ENCODE data around the gene DRD4. TPM values are rescaled to one million over a fixed set of nuclear protein-coding genes. Genes with fewer than 3 reads are reported as not detected.

The DRD4 gene
- total RNA-seq, 2 experiments from 2014 or later: 0.42 to 0.76 TPM

DNA sequence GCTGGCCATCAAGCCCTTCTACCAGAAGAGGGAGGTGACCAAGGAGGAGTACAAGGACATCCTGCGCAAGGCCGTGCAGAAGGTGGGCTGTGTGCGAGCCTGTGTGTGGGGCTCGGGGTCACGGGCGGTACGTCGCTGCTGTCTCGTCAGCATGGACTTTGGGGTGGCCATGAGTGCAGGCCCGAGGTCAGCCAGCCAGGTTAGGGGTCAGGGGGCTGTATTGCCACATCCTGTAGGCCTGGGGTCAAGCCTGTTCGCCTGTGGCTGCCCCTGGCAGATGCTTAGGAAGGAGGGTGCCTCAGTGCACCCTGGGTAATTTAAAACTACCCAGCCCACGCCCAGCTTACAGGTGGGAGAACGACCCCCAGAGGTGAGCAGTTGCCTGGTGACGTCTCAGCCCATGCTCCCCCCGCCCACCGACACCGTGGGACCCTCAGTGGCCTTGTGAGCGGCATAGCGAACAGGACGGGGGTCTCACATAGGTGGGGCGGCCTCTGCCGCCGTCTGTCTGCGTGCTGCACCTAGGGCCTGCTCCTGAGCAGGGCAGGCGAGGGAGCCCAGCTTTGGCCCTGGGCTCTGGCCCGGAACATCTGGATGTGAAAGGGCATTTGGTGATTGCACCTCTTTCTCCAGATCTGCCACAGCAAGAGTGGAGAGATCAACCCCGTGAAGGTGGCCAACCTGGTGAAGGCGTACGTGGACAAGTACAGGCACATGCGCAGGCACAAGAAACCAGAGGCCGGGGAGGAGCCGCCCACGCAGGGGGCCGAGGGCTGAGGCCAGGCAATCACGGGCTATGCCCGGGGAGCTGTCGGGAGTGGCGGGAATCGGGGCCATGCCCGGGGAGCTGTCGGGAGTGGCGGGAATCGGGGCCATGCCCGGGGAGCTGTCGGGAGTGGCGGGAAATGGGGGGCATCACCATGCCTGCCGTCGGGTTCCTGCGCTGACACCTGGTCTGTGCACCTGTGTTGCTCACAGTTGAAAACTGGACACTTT, 25.8 kb upstream of the DRD4 start:
- H3K27ac Mint-ChIP-seq: peak overlapping the region; percentile 70
- CTCF ChIA-PET: interaction anchor here (2.7 kb wide), 1 partner anchor 56 kb away, joined by 15 read pairs; no protein-coding TSS in a partner anchor

DNA sequence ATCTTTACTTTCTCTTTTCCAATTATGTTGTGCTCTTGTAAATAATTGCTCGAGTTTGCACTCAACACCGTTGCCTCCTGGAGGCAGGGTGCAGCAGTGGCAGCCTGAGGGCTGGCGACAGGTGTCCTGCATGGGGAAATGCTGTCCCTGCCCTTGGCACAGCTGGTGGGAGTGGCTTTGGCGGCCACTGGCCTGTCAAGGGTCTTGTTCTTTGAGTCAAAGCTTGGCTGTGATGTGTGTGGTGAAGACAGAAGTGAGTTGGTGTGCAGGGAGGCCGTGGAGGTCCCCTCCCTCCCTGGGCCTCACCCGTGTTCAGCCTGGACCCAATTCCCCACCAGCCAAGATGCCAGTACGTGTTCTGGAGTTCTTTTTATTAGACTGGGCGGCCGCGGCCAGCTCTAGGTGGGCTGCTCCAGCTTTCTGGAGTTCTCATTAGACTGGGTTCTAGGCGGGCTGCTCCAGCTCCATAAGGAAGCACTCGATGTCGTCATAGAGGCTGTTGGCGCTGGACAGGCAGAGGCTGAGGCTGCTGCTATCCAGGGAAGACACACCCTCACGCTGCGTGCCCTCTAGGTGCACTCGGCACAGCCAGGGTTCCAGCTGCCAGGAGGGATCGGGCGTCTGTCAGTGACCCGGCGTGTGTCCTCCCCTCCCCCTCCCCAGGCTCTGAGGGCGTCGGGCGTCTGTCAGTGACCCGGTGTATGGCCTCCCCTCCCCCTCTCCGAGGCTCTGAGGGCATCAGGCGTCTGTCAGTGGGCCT, 24.7 kb upstream of the DRD4 start:
- peaks cover 30% of the 10 kb centered on the region for H3K4me1 Mint-ChIP-seq (ENCODE audit: low read depth)
- ATAC-seq (no peak), DNase-seq (peak; percentile 61)
- ChIA-PET CTCF (interaction anchor here (2.7 kb wide), 1 partner anchor 57 kb away, joined by 15 read pairs; no protein-coding TSS in a partner anchor), POLR2A (interaction anchor here (0.7 to 3.7 kb wide), 6 partner anchors 16 to 69 kb away, joined by 3 to 27 read pairs (median 4); no protein-coding TSS in a partner anchor)
- peak overlapping the region; percentile 12 for H3K4me3 Mint-ChIP-seq
- H3K36me3 Mint-ChIP-seq (ENCODE audit: low read depth): peaks cover 44% of the 10 kb centered on the region
- no peaks in the 10 kb centered on the region for H3K27me3 Mint-ChIP-seq (ENCODE audit: low read depth)
- H3K27ac Mint-ChIP-seq: peak overlapping the region; percentile 70
- H3K9me3 Mint-ChIP-seq (ENCODE audit: insufficient read depth): no peaks in the 10 kb centered on the region

More for the DNA sequence above, 25.8 kb upstream of the DRD4 start:
- peaks cover 52% of the 10 kb centered on the region for H3K36me3 Mint-ChIP-seq (ENCODE audit: low read depth)
- H3K4me3 Mint-ChIP-seq: no peak overlapping the region
- POLR2A ChIA-PET: interaction anchor here (0.7 to 3.7 kb wide), 4 partner anchors 23 to 70 kb away, joined by 3 to 27 read pairs (median 3); no protein-coding TSS in a partner anchor
- no peaks in the 10 kb centered on the region for H3K9me3 Mint-ChIP-seq (ENCODE audit: insufficient read depth)
- peaks cover 23% of the 10 kb centered on the region for H3K4me1 Mint-ChIP-seq (ENCODE audit: low read depth)
- DNase-seq: no peak
- H3K27me3 Mint-ChIP-seq (ENCODE audit: low read depth): no peaks in the 10 kb centered on the region
- ATAC-seq: no peak

DNA sequence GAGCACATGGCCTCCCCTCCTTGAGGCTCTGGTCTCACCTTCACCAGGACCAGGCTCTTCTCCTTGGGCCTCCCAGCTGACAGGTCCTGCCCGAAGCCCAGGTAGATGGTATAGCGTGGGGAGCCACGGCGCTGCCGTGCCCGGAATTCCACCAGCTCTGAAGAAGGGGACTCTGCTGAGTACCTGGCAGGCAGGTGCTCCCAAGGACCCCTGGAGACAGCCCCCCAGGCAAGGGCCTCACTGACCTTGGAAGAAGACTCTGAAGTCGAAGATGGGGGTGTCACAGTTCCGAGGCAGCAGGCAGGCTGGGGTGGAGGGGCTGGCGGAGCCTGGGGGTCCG, 24.1 kb upstream of the DRD4 start:
- Mint-ChIP-seq H3K9me3 (ENCODE audit: insufficient read depth) (no peaks in the 10 kb centered on the region), H3K36me3 (ENCODE audit: low read depth) (peaks cover 41% of the 10 kb centered on the region), H3K4me1 (ENCODE audit: low read depth) (peaks cover 30% of the 10 kb centered on the region), H3K4me3 (no peak overlapping the region), H3K27ac (peak overlapping the region; percentile 70), H3K27me3 (ENCODE audit: low read depth) (no peaks in the 10 kb centered on the region)
- no peak for DNase-seq
- ChIA-PET CTCF (interaction anchor here (2.7 kb wide), 1 partner anchor 58 kb away, joined by 15 read pairs; no protein-coding TSS in a partner anchor), POLR2A (interaction anchor here (0.9 to 3.7 kb wide), 3 partner anchors 24 to 165 kb away, joined by 4 to 27 read pairs (median 4); no protein-coding TSS in a partner anchor)
- ATAC-seq: no peak

DNA sequence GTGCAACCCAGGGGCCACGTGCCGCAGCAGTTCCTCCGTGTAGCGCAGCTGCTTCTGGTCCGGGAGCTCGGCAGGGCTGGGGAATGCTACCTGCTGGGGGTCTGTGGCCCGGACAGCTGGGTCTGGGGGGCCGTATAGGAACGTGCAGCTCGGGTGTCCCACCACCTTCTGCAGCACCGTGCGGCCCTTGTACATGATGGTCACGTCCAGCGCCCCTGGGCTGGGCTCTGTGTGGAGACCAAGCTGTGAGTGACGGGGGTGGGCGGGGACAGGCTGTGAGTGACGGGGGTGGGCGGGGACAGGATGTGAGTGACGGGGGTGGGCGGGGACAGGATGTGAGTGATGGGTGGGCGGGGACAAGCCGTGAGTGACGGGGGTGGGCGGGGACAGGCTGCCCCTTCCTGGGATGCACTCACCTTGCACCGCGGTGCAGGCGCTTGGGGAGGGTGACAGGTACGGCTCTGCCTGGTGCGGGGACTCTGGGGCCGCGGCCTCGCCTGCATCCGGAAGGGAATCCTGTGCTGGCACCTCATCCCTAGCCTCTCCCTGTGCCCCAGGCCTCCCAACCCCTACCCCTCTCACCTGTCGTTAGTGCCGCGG, 23.6 kb upstream of the DRD4 start:
- ChIA-PET POLR2A (interaction anchor here (0.8 to 3.7 kb wide), 6 partner anchors 11 to 296 kb away, joined by 3 to 27 read pairs (median 4); partner anchors contain the start of genes PHRF1 and RNH1), CTCF (interaction anchor here (2.7 kb wide), 1 partner anchor 59 kb away, joined by 15 read pairs; no protein-coding TSS in a partner anchor)
- no peaks in the 10 kb centered on the region for H3K27me3 Mint-ChIP-seq (ENCODE audit: low read depth)
- H3K9me3 Mint-ChIP-seq (ENCODE audit: insufficient read depth): no peaks in the 10 kb centered on the region
- peak overlapping the region; percentile 95 for H3K4me3 Mint-ChIP-seq
- peaks cover 30% of the 10 kb centered on the region for H3K4me1 Mint-ChIP-seq (ENCODE audit: low read depth)
- peaks cover 37% of the 10 kb centered on the region for H3K36me3 Mint-ChIP-seq (ENCODE audit: low read depth)
- peak; percentile 89 for DNase-seq
- H3K27ac Mint-ChIP-seq: peak overlapping the region; percentile 90
- ATAC-seq: peak; percentile 18

DNA sequence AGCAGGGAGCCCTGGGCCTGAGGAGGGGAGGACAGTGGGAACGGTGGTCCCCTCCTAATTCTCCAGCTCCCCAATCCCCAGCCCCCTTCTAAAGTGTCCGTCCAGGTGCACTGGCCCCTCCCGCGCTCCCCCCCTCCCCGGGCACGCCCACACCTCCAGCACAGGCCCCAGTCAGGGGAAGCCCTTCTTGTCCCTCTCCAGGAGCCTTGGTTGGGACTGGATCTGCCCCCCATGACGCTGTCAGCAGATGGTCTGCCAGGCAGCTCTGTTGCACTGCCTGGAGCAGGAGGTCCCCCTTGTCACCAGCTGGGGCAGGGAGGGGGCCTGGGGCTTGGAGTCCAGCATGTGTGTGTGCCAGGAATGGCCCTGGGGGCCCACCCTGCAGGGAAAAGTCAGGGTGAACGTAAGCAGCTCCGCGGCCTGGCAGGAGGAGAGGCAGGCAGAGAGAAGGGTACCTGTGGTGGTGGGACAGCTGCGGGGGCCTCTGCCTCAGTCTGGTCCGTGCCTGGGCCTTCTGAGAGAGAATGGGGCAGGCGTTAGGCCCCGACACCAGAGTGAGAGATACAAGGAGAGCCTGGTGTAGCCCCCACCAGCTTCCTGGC, 22.9 kb upstream of the DRD4 start:
- Mint-ChIP-seq H3K4me3 (peak overlapping the region; percentile 95), H3K36me3 (ENCODE audit: low read depth) (peaks cover 35% of the 10 kb centered on the region), H3K9me3 (ENCODE audit: insufficient read depth) (no peaks in the 10 kb centered on the region), H3K4me1 (ENCODE audit: low read depth) (peaks cover 30% of the 10 kb centered on the region), H3K27me3 (ENCODE audit: low read depth) (no peaks in the 10 kb centered on the region), H3K27ac (peak overlapping the region; percentile 90)
- POLR2A ChIA-PET: interaction anchor here (0.8 to 3.7 kb wide), 8 partner anchors 10 to 297 kb away, joined by 3 to 27 read pairs (median 4); partner anchors contain the start of genes PHRF1 and RNH1
- ATAC-seq (no peak), DNase-seq (no peak)
- CTCF ChIA-PET: interaction anchor here (0.8 to 2.7 kb wide), 2 partner anchors 59 kb away, joined by 3 to 15 read pairs; no protein-coding TSS in a partner anchor

DNA sequence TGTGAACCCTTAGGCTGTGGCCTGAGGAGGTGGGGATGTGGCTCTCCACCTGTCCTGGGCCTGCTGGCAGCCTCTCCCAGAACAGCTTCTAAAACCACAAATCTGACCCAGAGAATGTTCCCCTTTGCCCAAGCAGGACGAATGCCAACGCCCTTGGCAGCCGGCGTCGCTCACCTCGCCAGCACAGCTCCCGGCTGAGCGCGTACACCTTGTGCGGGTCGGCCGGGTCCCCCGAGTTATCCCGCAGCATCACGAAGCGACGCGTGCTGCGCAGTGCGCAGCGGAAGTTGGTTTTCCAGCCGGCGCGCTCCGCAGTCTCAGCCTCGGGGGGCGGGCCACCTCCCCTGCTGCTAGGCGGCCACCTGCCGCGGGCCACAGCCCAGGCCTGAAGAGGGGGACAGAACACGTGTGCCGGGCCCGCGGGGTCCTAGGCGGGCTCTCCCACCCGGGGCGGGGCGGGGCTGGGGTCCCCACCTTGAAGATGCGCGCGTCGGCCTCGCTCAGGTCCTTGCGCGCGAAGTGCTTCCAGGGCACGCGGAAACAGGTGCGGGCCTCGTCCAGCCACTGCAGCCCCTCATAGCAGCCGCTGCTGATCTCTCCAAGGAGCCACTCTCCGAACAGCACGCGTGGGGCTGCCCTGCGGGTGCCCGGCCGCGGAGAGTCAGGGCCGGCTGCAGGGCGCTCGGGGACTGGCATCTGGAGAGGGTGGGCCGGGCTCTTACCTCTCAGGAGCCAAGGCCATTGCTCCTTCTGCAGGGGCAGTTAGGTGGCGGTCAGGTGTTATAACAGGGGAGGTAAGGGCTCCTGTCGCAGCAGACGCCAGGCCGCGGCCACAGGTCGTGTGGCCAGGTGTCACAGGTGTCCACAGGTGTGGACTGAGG, 22.2 kb upstream of the DRD4 start:
- Mint-ChIP-seq H3K36me3 (ENCODE audit: low read depth) (peaks cover 35% of the 10 kb centered on the region), H3K27me3 (ENCODE audit: low read depth) (no peaks in the 10 kb centered on the region), H3K9me3 (ENCODE audit: insufficient read depth) (no peaks in the 10 kb centered on the region), H3K4me1 (ENCODE audit: low read depth) (peaks cover 30% of the 10 kb centered on the region), H3K27ac (peak overlapping the region; percentile 97), H3K4me3 (peak overlapping the region; percentile 95)
- ChIA-PET CTCF (interaction anchor here (0.8 to 1.0 kb wide), 2 partner anchors 60 kb away, joined by 3 to 4 read pairs; no protein-coding TSS in a partner anchor), POLR2A (interaction anchor here (0.7 to 3.7 kb wide), 14 partner anchors 9 to 378 kb away, joined by 3 to 27 read pairs (median 3); partner anchors contain the start of genes DEAF1, PHRF1 and TMEM80)
- peak; percentile 1 for ATAC-seq
- peak; percentile 39 for DNase-seq

DNA sequence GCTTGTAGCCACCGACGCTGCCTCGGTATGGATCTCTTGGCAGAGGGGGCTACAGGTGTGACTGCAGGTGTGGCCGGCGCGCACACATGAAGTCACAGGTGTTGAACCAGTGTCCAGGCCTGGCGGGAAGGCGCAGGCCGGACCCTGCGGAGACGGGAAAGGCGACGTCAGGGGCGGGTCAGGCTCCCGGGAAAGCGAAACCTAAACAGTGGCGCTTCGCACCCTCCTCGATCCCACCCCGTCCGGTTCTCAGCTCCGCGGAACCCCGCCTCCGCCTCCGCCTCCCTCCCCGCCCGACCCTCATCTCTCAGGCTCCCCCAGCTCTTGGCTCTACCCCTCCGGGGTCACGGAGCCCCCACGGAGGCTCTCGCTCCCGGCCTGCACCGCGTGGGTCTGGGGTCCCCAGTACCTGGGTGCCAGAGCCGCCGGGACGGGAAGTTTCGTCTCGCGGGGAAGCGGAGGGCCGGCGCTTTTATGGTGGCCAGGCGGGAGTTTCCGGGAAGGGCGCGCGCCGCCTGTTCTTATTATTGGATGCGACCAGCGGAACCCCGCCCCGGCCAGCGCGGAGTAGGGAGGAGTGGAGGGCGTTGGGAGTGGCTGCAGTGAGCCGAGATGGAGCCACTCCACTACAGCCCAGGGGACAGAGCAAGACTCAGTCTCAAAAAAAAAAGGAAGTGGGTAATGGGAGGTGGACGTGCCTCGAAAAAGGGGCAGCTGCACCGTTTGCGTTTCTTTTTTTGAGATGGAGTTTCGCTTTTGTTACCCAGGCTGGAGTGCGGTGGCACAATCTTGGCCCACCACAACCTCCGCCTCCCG, 21.4 kb upstream of the DRD4 start, which contains the start of gene IRF7:
Gene IRF7, minus strand, starts transcription at position 447 of the 816 bp plus-strand sequence. CDS start 586 bp downstream, outside the sequence.
- Mint-ChIP-seq H3K9me3 (ENCODE audit: insufficient read depth) (no peaks in the 10 kb centered on the region), H3K27me3 (ENCODE audit: low read depth) (no peaks in the 10 kb centered on the region), H3K4me3 (peak within 1 kb of the TSS; percentile 95), H3K27ac (peak within 1 kb of the TSS; percentile 97), H3K36me3 (ENCODE audit: low read depth) (peaks cover 32% of the 10 kb centered on the region), H3K4me1 (ENCODE audit: low read depth) (peaks cover 30% of the 10 kb centered on the region)
- ATAC-seq: peak; percentile 83
- ChIA-PET POLR2A (interaction anchor here (0.6 to 1.6 kb wide), 14 partner anchors 14 to 378 kb away, joined by 3 to 7 read pairs (median 3); partner anchors contain the start of genes DEAF1, PHRF1 and TMEM80), CTCF (interaction anchor here (1.0 to 1.3 kb wide), 2 partner anchors 61 to 110 kb away, joined by 4 read pairs; no protein-coding TSS in a partner anchor)
- peak; percentile 94 for DNase-seq

DNA sequence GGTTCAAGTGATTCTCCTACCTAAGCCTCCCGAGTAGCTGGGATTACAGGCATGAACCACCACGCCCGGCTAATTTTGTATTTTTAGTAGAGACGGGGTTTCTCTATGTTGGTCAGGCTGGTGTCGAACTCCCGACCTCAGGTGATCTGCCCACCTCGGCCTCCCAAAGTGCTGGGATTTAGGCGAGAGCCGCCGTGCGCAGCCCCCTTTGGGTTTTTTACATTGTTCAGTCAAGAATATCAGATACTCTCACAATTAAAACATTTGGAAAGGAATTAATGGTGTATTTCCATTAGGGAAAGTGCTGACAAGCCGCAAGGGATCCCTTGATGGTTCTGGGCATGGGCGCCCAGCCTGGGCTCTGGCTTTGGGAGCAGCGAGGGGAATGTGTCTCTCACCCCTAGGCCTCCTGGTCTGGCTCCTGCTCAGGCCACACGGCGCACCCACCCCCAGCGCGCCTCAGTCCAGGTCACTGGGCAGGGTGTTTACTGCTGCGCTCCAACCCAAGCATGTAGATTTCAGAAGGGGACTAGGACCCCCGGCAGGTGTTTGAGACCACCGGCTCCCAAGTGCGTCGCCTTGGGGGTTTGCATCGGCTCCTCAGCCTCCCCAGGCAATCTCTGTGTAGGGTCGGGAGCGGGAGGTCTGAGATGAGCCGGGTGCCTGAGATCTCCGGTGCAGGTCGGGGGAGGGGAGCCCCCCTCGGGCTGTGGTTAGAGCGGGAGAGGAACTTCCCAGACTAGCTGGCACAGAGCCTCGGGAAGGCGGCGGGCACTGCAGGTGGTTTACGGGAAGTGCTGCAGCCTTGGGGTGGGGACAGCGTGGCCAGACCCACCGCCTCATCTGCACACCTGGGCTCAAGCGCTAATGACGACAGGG, 20.5 kb upstream of the DRD4 start:
- Mint-ChIP-seq H3K27ac (peak overlapping the region; percentile 97), H3K36me3 (ENCODE audit: low read depth) (peaks cover 25% of the 10 kb centered on the region), H3K27me3 (ENCODE audit: low read depth) (no peaks in the 10 kb centered on the region), H3K9me3 (ENCODE audit: insufficient read depth) (no peaks in the 10 kb centered on the region), H3K4me1 (ENCODE audit: low read depth) (peaks cover 30% of the 10 kb centered on the region), H3K4me3 (peak overlapping the region; percentile 95)
- CTCF ChIA-PET: interaction anchor here (1.0 to 1.3 kb wide), 2 partner anchors 62 to 110 kb away, joined by 4 read pairs; no protein-coding TSS in a partner anchor
- no peak for DNase-seq
- ATAC-seq: no peak
- POLR2A ChIA-PET: interaction anchor here (0.9 to 1.6 kb wide), 7 partner anchors 22 to 79 kb away, joined by 3 to 6 read pairs (median 3); partner anchors contain the start of genes DEAF1 and TMEM80

Data from activated CD8-positive, alpha-beta T cell treated with anti-CD3 and anti-CD28 coated beads, Interleukin-2, amount 10 ng/mL, durations not matched to agents 7 days and 5 days (primary cell).